DND-41 (cell line): Measurements from ENCODE around the gene ANXA2.

ENCODE experiments used
- CTCF ChIP-seq: IDR thresholded peaks from 2 replicates; pipeline ENCODE4 v1.5.1; 2012; ENCODE audit warnings: borderline replicate concordance, low read length, moderate library complexity, mild to moderate bottlenecking; ENCODE audit not compliant: poor library complexity, severe bottlenecking; ENCODE audit errors: extremely low read depth
- EZH2 ChIP-seq: IDR thresholded peaks from 3 replicates; pipeline ENCODE4 v1.6.1; 2012; ENCODE audit warnings: borderline replicate concordance, low read depth, mild to moderate bottlenecking, moderate library complexity, low read length, inconsistent platforms; ENCODE audit not compliant: severe bottlenecking

- TF ChIP-seq CTCF (no peak), EZH2 (no peak)
Observed at GRCh38 chr15:60350108-60350507, 47.7 kb downstream of the ANXA2 start.
